Measurements from ENCODE around the gene UTP11.

- TF ChIP-seq CTCF (IDR thresholded peaks at IDR 0.05) (no peak), POLR2AphosphoS5 (IDR thresholded peaks at IDR 0.05; ENCODE audit: low read depth, low read length) (no peak), SIN3A (IDR thresholded peaks at IDR 0.05; ENCODE audit: borderline replicate concordance, insufficient read depth, low read depth, low read length) (no peak), REST (IDR thresholded peaks at IDR 0.05; ENCODE audit: insufficient read depth in 1 of 2, low read depth in 2 of 2, low read length in 1 of 2) (no peak)
These were observed 2.3 kb downstream of the UTP11 start for GRCh38 chr1:38014724-38015424.

Data from Panc1 (cell line).